ENCODE measurements around the gene NKAIN2.

NKAIN2 gene

GRCh38 chr6:123806561-123806960 lies 2.9 kb downstream of the NKAIN2 start:
- no peak for DNase-seq

GRCh38 chr6:123808556-123808955 lies 4.9 kb downstream of the NKAIN2 start:
- peak in 26 of 58 donors; percentile 1 to 79 (median 26) for DNase-seq

- no peak for DNase-seq
Observed at GRCh38 chr6:123810214-123810613, 6.5 kb downstream of the NKAIN2 start.

- DNase-seq, result no peak
Observed at GRCh38 chr6:123810948-123811347, 7.3 kb downstream of the NKAIN2 start.

GRCh38 chr6:123811378-123811777 lies 7.7 kb downstream of the NKAIN2 start:
- no peak for DNase-seq

GRCh38 chr6:123812621-123813020 lies 9.0 kb downstream of the NKAIN2 start:
- DNase-seq, result peak in 2 of 58 donors; percentile 22 to 60

- no peak for DNase-seq
Observed at GRCh38 chr6:123821112-123821511, 17.4 kb downstream of the NKAIN2 start.

GRCh38 chr6:123829302-123829953 lies 25.8 kb downstream of the NKAIN2 start:
- no peak for DNase-seq

GRCh38 chr6:123830120-123830519 lies 26.5 kb downstream of the NKAIN2 start:
- no peak for DNase-seq

GRCh38 chr6:123838505-123839234 lies 35.0 kb downstream of the NKAIN2 start:
- DNase-seq, result peak in 1 of 58 donors; percentile 1

- DNase-seq, result no peak
Observed at GRCh38 chr6:123841067-123841896, 37.6 kb downstream of the NKAIN2 start.

- no peak for DNase-seq
Observed at GRCh38 chr6:123844011-123844410, 40.3 kb downstream of the NKAIN2 start.

- DNase-seq, result no peak
Observed at GRCh38 chr6:123848347-123848746, 44.7 kb downstream of the NKAIN2 start.

GRCh38 chr6:123849406-123849805 lies 45.7 kb downstream of the NKAIN2 start:
- peak in 1 of 58 donors; percentile 16 for DNase-seq

GRCh38 chr6:123850555-123850954 lies 46.9 kb downstream of the NKAIN2 start:
- no peak for DNase-seq

GRCh38 chr6:123854201-123854600 lies 50.5 kb downstream of the NKAIN2 start:
- DNase-seq, result no peak

- DNase-seq, result no peak
Observed at GRCh38 chr6:123855506-123855905, 51.8 kb downstream of the NKAIN2 start.

- no peak for DNase-seq
Observed at GRCh38 chr6:123859291-123859690, 55.6 kb downstream of the NKAIN2 start.

- DNase-seq, result no peak
Observed at GRCh38 chr6:123869334-123869733, 65.7 kb downstream of the NKAIN2 start.

GRCh38 chr6:123873974-123874373 lies 70.3 kb downstream of the NKAIN2 start:
- no peak for DNase-seq

GRCh38 chr6:123875784-123876183 lies 72.1 kb downstream of the NKAIN2 start:
- no peak for DNase-seq

GRCh38 chr6:123879749-123880148 lies 76.1 kb downstream of the NKAIN2 start:
- no peak for DNase-seq
